Caco-2 (cell line): ENCODE results near the gene C16orf46. TPM values are rescaled to one million over a fixed set of nuclear protein-coding genes. Genes with fewer than 3 reads are reported as not detected.

Experiments
- BruUV-seq: library from RNA; stranded (reverse); fragments of 400-500 nt; replicated peaks from 2 replicates; lab custom pipeline; 2021; lab: Mats Ljungman, UMichigan
- CTCF ChIA-PET: fragments of 300-600 bp; sonication (Branson Sonifier 250); formaldehyde crosslinking; loops from one replicate; lab custom pipeline; 2022; ENCODE audit warnings: antibody characterized with exemption; lab: Charles Lee
- POLR2A ChIA-PET: fragments of 300-600 bp; sonication (Branson Sonifier 250); formaldehyde crosslinking; loops from one replicate; lab custom pipeline; 2022; ENCODE audit warnings: antibody characterized with exemption; lab: Charles Lee
- DNase-seq, 2 experiments: peaks; one replicate each; pipeline versions ENCODE4 v3.0.0 to v3.0.0-alpha.2; 2020 to 2022
- H3K27me3 ChIP-seq: replicated peaks from 2 replicates; pipeline ENCODE4 v1.6.0; 2011; ENCODE audit warnings: low read length; ENCODE audit not compliant: control insufficient read depth, insufficient read depth
- H3K36me3 ChIP-seq: 2 replicates; pipeline ENCODE4 v1.5.1; 2011; ENCODE audit warnings: low read length; ENCODE audit not compliant: control insufficient read depth, insufficient read depth
- H3K4me1 ChIP-seq: fragments of 250-450 bp; sonication (Bioruptor Pico); 2 replicates; pipeline ENCODE4 v1.5.1; 2020; ENCODE audit warnings: mild to moderate bottlenecking
- H3K4me3 ChIP-seq: 2 replicates; pipeline ENCODE4 v1.5.1; 2011; ENCODE audit warnings: low read depth, mild to moderate bottlenecking, control low read depth, low read length
- H3K9me3 ChIP-seq: fragments of 250-450 bp; sonication (Bioruptor Pico); 2 replicates; pipeline ENCODE4 v1.5.1; 2020; ENCODE audit warnings: mild to moderate bottlenecking, moderate library complexity
- H3K27ac Mint-ChIP-seq: one replicate; pipeline ENCODE4 v1.8.0; 2022; ENCODE audit warnings: mixed read lengths; ENCODE audit not compliant: unreplicated experiment
- H3K27me3 Mint-ChIP-seq: one replicate; pipeline ENCODE4 v1.8.0; 2022; ENCODE audit warnings: mixed read lengths; ENCODE audit not compliant: insufficient read depth, unreplicated experiment
- H3K36me3 Mint-ChIP-seq: one replicate; pipeline ENCODE4 v1.8.0; 2022; ENCODE audit warnings: mild to moderate bottlenecking, mixed read lengths; ENCODE audit not compliant: insufficient read depth, unreplicated experiment
- H3K4me1 Mint-ChIP-seq: one replicate; pipeline ENCODE4 v1.8.0; 2022; ENCODE audit warnings: low read depth, mixed read lengths; ENCODE audit not compliant: unreplicated experiment
- H3K4me3 Mint-ChIP-seq: one replicate; pipeline ENCODE4 v1.8.0; 2022; ENCODE audit warnings: mild to moderate bottlenecking, moderate library complexity, mixed read lengths; ENCODE audit not compliant: unreplicated experiment
- H3K9me3 Mint-ChIP-seq: one replicate; pipeline ENCODE4 v1.8.0; 2022; ENCODE audit warnings: mixed read lengths; ENCODE audit not compliant: unreplicated experiment
- intact Hi-C: fragments of 100-400 bp; cut with micrococcal nuclease; formaldehyde crosslinking; loops from one replicate; pipeline ENCODE4 v1.10.0; 2022; ENCODE audit not compliant: unreplicated experiment
- total RNA-seq: library from RNA; stranded (reverse); gene quantifications from 2 replicates; pipeline ENCODE4 v1.2.3, GENCODE V29; 2022
- TF ChIP-seq, protein P1 (sequence below), 2 experiments: fragments of 200-600 bp in 1 of 2; IDR thresholded peaks; 1 replicate in 1 of 2; 2 replicates in 1 of 2; pipeline versions ENCODE4 v1.5.1 to v1.8.0; 2011 to 2022; ENCODE audit warnings: antibody characterized with exemption in 1 of 2, control low read depth in 1 of 2, inconsistent platforms in 1 of 2, low read depth in 1 of 2, low read length in 1 of 2, mild to moderate bottlenecking in 1 of 2, moderate library complexity in 1 of 2; ENCODE audit not compliant: insufficient read depth in 1 of 2, severe bottlenecking in 1 of 2, unreplicated experiment in 1 of 2

C16orf46 gene
- total RNA-seq, 1 experiment from 2014 or later: 0.70 TPM

DNA sequence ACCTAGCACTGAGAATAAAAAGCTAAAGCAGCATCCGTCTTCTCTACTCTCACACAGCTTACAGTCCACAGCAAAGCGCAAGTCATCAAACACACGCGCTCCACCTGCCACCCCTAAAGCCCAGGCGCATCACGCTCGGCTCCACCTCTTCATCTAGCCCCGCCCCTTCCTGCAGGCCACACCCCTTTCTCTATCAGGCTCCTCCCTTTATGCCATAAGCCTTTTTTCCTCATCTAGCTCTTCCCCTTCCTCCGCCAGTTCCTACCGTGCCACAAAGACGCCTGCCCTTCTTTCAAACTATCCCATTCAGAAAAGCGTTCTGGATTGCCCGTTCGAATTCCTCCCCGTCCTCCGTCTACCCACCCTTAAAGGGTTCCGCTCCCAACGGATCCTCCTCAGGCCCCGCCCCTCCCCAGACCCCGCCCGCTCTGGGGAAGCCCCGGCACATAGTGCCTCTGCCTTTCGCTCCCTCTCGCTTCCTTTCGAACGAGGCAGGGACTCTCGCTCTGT lies 417 bp downstream of the C16orf46 start:
- ChIA-PET CTCF (interaction anchor here (0.5 to 2.4 kb wide), 6 partner anchors 41 to 1474 kb away, joined by 3 to 17 read pairs (median 4); partner anchors contain the start of genes ATMIN, CENPN and CMC2), POLR2A (interaction anchor here (0.6 to 1.5 kb wide), 10 partner anchors 10 to 240 kb away, joined by 3 to 10 read pairs (median 3); partner anchors contain the start of genes ATMIN, BCO1, CENPN and CMC2)
- intact Hi-C loops: loop anchor here (1.0 to 5.0 kb wide), 4 partner anchors 20 to 72 kb away; partner anchors contain the start of genes ATMIN and GCSH
- Mint-ChIP-seq H3K36me3 (peaks cover under 1% of the 10 kb centered on the region), H3K4me3 (no peak overlapping the region), H3K4me1 (no peaks in the 10 kb centered on the region), H3K27me3 (no peaks in the 10 kb centered on the region), H3K9me3 (no peaks in the 10 kb centered on the region), H3K27ac (no peak overlapping the region)
- no peaks in the 10 kb centered on the region for H3K9me3 ChIP-seq
- H3K4me1 ChIP-seq: peaks cover 7% of the 10 kb centered on the region; the same call in 1 of the 2 replicates
- BruUV-seq: no TSS peak
- no peaks in the 10 kb centered on the region for H3K27me3 ChIP-seq
- H3K4me3 ChIP-seq: peak overlapping the region; percentile 68
- peak; percentile 87 to 93 for DNase-seq
- no peaks in the 10 kb centered on the region for H3K36me3 ChIP-seq
- TF ChIP-seq, protein P1, sequence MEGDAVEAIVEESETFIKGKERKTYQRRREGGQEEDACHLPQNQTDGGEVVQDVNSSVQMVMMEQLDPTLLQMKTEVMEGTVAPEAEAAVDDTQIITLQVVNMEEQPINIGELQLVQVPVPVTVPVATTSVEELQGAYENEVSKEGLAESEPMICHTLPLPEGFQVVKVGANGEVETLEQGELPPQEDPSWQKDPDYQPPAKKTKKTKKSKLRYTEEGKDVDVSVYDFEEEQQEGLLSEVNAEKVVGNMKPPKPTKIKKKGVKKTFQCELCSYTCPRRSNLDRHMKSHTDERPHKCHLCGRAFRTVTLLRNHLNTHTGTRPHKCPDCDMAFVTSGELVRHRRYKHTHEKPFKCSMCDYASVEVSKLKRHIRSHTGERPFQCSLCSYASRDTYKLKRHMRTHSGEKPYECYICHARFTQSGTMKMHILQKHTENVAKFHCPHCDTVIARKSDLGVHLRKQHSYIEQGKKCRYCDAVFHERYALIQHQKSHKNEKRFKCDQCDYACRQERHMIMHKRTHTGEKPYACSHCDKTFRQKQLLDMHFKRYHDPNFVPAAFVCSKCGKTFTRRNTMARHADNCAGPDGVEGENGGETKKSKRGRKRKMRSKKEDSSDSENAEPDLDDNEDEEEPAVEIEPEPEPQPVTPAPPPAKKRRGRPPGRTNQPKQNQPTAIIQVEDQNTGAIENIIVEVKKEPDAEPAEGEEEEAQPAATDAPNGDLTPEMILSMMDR (IDR thresholded peaks at IDR 0.05; ENCODE audit: insufficient read depth in 1 of 2, low read depth in 1 of 2, low read length in 1 of 2, severe bottlenecking in 1 of 2, unreplicated experiment in 1 of 2): no peak

DNA sequence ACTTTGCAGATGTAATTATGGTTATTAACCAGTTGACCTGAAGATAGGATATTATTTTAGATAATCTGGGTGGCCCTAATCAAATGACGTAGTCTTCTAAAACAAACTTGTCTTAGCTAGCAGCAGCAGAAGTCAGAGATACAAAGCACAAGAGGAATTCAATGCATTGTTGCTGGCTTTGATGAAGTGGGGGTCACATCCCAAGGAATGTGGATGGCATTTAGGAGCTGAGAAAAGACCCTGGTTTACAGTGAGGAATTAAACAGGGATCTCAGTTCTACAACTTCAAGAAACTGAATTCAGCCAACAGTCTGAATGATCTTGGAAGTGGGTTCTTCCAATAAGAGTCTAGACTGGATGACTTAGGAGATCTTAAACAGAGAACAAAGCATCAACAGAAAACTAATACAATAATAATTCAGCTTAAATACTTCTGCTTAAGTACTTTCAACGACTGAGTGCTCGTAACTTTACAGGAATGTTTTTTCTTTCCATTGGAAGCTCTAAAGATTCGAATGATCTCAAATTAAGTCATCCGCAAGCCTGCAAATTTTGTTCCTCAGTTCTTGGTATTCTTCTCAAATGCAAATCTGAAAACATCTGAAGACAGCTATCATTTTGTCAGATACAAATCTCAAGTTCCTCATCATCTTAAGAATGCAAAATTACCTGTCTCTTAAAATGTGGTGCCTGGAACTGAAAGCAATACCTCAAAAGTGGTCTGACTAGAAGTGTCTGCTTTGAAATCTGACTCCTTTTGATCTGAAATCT lies 3.3 kb downstream of the C16orf46 start:
- intact Hi-C loops: no loop called here
- no peaks in the 10 kb centered on the region for H3K9me3 Mint-ChIP-seq

DNA sequence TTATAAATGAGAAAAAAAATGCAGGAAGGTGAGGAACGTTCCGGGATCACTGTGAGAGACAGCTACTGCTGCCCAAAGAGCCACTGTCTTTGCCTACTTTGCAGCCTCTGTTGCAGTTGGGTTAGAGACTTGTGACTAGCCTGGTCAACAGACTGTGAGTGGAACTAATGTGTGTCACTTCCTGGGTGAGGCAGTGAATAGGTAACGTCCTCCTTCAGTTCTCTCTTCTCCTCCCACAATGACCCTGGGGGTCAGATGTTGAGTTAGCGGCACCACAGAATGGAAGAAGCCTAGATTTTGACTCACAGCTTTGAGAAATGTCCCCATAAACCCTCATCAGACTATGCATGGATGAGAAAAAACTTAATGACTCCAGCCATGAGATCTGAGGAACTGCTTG lies 5.2 kb downstream of the C16orf46 start:
- no peaks in the 10 kb centered on the region for H3K36me3 ChIP-seq
- Mint-ChIP-seq H3K4me1 (peaks cover 4% of the 10 kb centered on the region), H3K36me3 (no peaks in the 10 kb centered on the region), H3K27ac (no peak overlapping the region), H3K9me3 (no peaks in the 10 kb centered on the region), H3K27me3 (no peaks in the 10 kb centered on the region), H3K4me3 (no peak overlapping the region)
- intact Hi-C loops: no loop called here
- no peak for DNase-seq
- H3K4me1 ChIP-seq: peaks cover 4% of the 10 kb centered on the region; the same call in 1 of the 2 replicates
- H3K27me3 ChIP-seq: no peaks in the 10 kb centered on the region
- no TSS peak for BruUV-seq
- TF ChIP-seq, protein P1 (IDR thresholded peaks at IDR 0.05; ENCODE audit: insufficient read depth in 1 of 2, low read depth in 1 of 2, low read length in 1 of 2, severe bottlenecking in 1 of 2, unreplicated experiment in 1 of 2): no peak
- ChIA-PET CTCF (no interaction called here), POLR2A (no interaction called here)
- H3K9me3 ChIP-seq: no peaks in the 10 kb centered on the region
- H3K4me3 ChIP-seq: no peak overlapping the region

More for the DNA sequence above, 3.3 kb downstream of the C16orf46 start:
- no peak overlapping the region for H3K4me3 Mint-ChIP-seq
- ChIA-PET POLR2A (no interaction called here), CTCF (interaction anchor here (0.6 to 1.7 kb wide), 2 partner anchors 38 to 119 kb away, joined by 3 to 11 read pairs; partner anchors contain the start of gene ATMIN)
- no peak overlapping the region for H3K27ac Mint-ChIP-seq
- H3K36me3 Mint-ChIP-seq: no peaks in the 10 kb centered on the region
- H3K27me3 Mint-ChIP-seq: no peaks in the 10 kb centered on the region
- no TSS peak for BruUV-seq
- Histone ChIP-seq H3K4me1 (peaks cover 7% of the 10 kb centered on the region; the same call in 1 of the 2 replicates), H3K36me3 (no peaks in the 10 kb centered on the region), H3K9me3 (no peaks in the 10 kb centered on the region), H3K27me3 (no peaks in the 10 kb centered on the region), H3K4me3 (no peak overlapping the region)
- TF ChIP-seq, protein P1 (IDR thresholded peaks at IDR 0.05; ENCODE audit: insufficient read depth in 1 of 2, low read depth in 1 of 2, low read length in 1 of 2, severe bottlenecking in 1 of 2, unreplicated experiment in 1 of 2): no peak
- no peaks in the 10 kb centered on the region for H3K4me1 Mint-ChIP-seq
- no peak for DNase-seq
